OCI-M1 (cell line): ENCODE measurements around the gene CCDC88C.
"Not testable (repeated sequence)": the region's sequence is repeated elsewhere in the genome, so short reads cannot be mapped to it uniquely, and the experiment has no call there.

Experiments used
- DNase-seq: peaks from one replicate; lab custom pipeline; 2025; lab: John Stamatoyannopoulos, UW

Gene CCDC88C

GRCh38 chr14:91284791-91285548 lies 132.7 kb downstream of the CCDC88C start:
- no peak for DNase-seq

DNA sequence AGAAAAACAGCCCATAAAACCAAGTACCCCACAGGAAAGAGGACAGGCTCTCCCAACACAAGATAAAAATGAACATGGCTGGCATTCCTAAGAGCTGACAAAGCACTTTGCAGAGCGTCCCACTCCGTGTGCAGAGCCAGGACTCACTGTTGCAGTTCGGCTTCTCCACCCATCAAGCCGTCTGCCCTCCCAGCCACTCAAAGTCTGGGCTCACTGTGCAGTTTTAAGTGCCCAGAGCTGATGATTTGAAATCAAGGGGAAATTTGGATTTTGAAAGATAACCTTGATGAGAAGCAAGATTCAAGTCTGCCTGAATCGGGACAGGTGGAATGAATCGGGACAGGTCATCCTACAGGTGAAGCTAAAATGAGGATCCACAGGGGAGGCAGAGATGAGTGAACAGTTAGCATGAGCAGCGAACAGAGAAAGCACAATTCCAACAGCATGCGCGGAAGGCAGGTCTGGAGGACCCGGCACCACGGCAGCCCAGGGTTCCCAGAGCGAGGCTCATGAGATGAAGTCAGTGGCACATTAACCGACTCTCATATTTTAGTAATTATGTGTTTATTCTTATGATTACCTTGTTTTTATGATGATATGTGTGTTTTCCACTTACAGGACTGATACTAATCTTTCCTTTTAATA lies 133.4 kb downstream of the CCDC88C start:
- no peak for DNase-seq

DNA sequence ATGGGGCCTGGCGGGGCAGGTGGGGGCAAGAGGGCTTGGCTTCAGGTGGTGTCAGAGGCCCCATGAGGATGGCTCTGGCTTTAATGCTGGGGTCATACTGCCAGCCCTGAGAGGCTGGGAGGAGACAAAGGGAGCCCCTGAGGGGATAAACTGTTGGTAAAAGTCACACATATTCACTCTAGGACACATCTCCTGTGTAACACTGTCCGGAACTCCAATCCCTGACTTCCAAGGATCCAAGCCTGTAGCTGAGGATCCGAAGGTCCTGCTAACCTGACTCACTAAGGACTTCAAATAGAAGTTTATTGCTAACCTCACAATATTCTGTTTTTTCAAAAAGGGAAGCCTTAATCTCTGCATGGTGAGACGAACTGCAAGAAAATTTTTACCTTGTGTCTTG lies 134.0 kb downstream of the CCDC88C start:
- no peak for DNase-seq

GRCh38 chr14:91282954-91283645 lies 134.5 kb downstream of the CCDC88C start:
- no peak for DNase-seq

- DNase-seq = no peak
These were observed 136.3 kb downstream of the CCDC88C start for GRCh38 chr14:91281346-91281745.

- no peak for DNase-seq
These were observed 137.5 kb downstream of the CCDC88C start for GRCh38 chr14:91280129-91280528.

DNA sequence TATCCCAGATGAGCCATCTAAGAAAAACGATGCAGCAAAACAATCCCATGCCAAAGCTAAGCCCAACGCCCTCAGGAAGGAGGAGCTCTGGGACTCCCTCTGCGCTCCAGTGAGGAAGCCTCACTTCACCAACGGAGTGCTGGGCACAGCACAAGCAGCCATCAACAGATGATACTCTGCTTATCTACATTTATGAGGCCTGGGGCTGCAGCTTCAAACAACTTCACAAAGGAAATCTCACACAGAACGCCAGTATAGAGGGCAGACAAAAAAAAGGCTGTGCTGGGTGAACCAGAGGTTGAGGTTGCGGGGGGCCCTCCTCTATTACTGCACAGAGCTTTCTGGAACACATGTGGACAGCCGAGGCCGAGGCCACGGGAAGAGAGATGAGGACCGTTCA lies 138.3 kb downstream of the CCDC88C start:
- DNase-seq = no peak

DNA sequence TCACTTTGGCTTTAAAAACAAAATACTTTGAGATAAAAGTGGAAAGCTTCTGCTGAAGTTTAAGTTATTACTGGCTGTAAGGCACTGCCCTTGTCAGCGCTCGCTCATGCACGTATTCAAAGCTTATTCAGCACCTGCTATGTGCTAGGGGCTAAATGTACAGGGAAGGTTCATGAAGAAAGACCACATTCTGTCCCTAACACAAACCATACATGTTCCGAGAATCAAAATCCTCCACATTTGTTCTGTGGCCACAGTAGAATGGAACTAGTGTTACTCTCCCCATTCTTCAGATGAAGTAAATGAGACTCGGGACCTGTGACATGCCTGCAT lies 139.3 kb downstream of the CCDC88C start:
- no peak for DNase-seq

- no peak for DNase-seq
These were observed 139.9 kb downstream of the CCDC88C start for GRCh38 chr14:91277546-91278382.

- DNase-seq = no peak
These were observed 142.8 kb downstream of the CCDC88C start for GRCh38 chr14:91274796-91275195.

DNA sequence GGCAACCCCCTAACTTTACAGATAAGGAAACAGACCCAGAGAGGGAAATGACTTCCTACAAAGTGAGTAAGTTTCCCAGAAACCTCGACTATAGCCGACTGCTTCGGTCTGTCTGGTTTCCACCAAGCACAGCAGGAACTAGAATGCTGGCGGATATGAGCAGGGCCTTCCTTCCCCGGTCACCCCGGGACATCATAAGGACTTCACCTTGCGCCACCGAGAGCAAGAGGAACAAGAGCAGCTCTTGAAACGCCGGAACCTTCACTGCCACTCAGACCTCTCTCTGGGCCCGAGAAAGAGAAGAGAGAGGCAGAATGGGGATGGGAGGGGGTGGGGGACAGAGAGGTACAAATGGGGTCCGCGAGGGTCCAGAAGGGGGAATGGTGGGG lies 143.7 kb downstream of the CCDC88C start:
- DNase-seq = no peak

DNA sequence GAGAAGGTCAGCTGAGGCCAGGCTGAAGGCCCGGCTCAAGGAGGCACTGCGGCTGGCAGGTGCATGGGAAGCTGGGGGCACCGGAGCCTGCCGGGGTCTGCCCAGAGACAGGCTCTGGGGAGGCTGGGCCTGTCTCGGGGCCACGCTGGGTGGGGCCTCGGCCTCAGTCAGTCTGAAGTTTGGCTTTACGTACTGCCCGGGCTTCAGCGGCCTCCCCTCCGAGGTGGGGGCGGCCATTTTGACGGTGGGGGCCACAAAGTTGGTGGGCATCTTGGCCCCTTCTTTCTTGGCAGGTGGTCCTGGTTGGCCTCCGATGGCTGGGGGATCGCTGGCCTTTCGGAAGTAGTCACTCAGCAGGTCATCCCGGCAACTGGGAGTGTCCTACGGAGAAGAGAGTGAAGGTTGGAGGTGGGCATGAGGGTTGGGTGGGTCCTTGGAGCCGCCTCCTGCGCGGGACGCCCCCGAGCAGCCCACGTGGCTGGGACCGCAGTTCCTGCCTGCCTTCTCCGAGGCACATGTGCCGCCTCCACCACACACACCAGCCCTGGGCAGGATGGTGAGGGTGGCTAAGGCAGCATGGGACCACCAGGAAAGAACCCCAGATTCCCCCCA lies 144.2 kb downstream of the CCDC88C start:
- no peak for DNase-seq

GRCh38 chr14:91272341-91273272 lies 145.0 kb downstream of the CCDC88C start:
- no peak for DNase-seq

- DNase-seq = no peak
These were observed 146.0 kb downstream of the CCDC88C start for GRCh38 chr14:91271639-91272038.

DNA sequence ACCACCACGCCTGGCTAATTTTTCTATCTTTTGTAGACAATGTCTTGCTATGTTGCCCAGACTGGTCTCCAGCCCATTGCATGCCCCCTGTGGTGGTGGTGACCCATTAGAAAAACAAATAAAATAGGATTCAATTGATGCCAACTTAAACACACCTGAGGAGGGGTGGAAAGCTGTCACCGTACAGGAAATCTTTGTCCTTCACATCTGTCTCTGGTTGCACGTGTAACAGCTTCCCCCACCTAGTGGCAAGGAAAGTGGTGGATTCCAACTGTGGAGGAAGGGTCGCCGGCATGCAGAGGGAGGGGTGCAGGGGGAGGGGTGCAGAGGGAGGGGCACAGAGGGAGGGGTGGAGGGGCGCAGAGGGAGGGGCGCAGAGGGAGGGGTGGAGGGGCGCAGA lies 147.0 kb downstream of the CCDC88C start:
- DNase-seq = no peak

DNA sequence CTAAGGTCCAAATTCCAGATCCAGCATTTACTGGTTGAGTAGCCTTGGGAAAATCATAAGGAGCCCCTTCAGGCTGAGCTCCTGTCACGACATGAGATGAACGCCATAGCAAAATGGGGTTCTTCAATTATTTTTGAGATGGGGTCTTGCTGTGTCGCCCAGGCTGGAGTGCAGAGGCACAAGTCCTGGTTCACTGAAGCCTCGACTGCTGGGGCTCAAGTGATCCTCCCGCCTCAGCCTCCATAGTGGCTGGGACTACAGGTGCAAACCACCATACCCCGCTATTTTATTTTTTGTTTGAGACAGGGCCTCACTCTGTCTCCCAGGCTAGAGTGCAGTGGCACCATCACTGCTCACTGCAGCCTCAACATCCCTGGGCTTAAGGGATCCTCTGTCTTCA lies 147.4 kb downstream of the CCDC88C start:
- no peak for DNase-seq

- no peak for DNase-seq
These were observed 148.3 kb downstream of the CCDC88C start for GRCh38 chr14:91269076-91269991.

GRCh38 chr14:91267965-91268437 lies 149.6 kb downstream of the CCDC88C start:
- peak; percentile 61 for DNase-seq

- DNase-seq = not testable (repeated sequence)
These were observed 151.3 kb downstream of the CCDC88C start for GRCh38 chr14:91266276-91266675.

DNA sequence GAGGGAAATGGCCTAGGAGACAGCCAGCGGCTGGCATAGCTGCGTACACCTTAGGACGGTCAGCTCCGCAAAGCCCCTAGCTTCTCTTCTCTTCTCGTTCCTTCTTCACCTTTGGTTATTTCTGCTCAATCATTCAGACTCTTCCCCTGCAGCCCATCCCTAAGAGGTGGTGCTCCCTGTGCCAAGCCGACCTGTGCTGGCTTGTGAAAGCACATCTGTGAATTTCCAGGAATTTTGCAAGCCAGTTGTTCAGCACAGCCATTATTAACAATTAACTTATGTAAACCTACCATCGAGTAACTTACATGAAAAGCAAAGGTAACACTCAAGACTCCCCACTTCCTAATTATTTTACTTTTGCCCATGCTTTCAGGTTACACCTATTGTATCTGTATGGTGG lies 152.2 kb downstream of the CCDC88C start:
- DNase-seq = no peak
